ENCODE measurements around the gene TMEM221. TPM values are rescaled to one million over a fixed set of nuclear protein-coding genes. Genes with fewer than 3 reads are reported as not detected.

TMEM221 gene
- total RNA-seq, 1 experiment from 2014 or later: not detected

GRCh38 chr19:17467471-17468301 is 19.2 kb upstream of the TMEM221 start:
- Histone ChIP-seq H3K27ac (no peak overlapping the region), H3K4me1 (replicated peaks) (peaks cover 16% of the 10 kb centered on the region), H3K27me3 (replicated peaks) (no peaks in the 10 kb centered on the region), H3K36me3 (no peaks in the 10 kb centered on the region), H3K9me3 (replicated peaks) (no peaks in the 10 kb centered on the region), H3K4me3 (no peak overlapping the region)
- peak in 1 of 2 experiments; percentile 26 for DNase-seq (ENCODE audit: low read depth in 1 of 2, low spot score in 2 of 2)

- Histone ChIP-seq H3K27ac (no peak overlapping the region), H3K27me3 (replicated peaks) (no peaks in the 10 kb centered on the region), H3K4me3 (no peak overlapping the region), H3K9me3 (replicated peaks) (no peaks in the 10 kb centered on the region), H3K4me1 (replicated peaks) (peaks cover 16% of the 10 kb centered on the region), H3K36me3 (no peaks in the 10 kb centered on the region)
- DNase-seq (ENCODE audit: low read depth in 1 of 2, low spot score in 2 of 2): no peak
Measured at GRCh38 chr19:17466487-17466850, 18.0 kb upstream of the TMEM221 start.

DNA sequence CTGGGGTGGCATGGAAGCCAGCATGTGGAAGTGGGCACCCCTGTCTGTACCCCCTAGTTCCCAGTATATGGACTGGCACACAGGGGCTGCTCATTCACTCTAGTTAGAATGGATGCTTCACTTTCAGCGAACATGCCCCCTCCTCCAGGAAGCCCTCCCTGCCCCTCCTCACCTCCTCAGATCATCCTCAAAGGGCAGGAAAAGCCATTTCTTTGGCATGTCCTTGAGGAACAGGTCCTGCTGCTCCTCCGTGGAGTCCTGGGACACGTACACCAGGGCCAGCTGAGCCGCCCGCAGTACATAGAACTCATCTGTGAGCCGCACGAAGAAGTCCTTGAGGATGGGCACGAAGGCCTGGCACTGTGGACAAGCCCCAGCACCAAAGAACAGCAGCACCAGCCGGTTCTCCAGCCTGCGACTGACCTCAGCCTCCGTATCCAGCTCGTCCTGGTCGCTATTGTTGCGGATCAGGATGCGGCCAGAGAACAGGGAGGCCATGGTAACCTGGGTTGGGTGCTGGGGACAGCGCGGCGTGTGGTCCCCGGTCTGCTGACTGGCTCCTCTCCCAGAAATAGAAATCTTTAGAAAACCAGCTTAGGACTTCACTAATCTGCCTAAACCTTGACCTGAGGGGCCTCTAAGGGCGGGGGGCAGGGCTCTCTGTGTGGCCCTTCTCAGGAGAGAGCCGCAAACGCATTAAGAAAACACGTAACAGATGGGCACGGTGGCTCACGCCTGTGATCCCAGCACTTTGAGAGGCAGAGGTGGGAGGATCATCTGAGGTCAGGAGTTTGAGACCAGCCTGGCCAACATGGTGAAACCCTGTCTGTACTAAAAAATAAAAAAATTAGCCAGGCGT is 12.1 kb upstream of the TMEM221 start, which contains the start of gene NXNL1:
NXNL1 (minus strand) TSS at position 555 of the 859 bp plus-strand sequence; CDS start at position 498, 57 bp downstream.
- Histone ChIP-seq H3K9me3 (replicated peaks) (no peaks in the 10 kb centered on the region), H3K4me3 (no peak within 1 kb of the TSS), H3K4me1 (replicated peaks) (peaks cover 4% of the 10 kb centered on the region; the same call in 1 of the 2 replicates), H3K27ac (no peak within 1 kb of the TSS), H3K36me3 (no peaks in the 10 kb centered on the region), H3K27me3 (replicated peaks) (peaks cover 24% of the 10 kb centered on the region)
- no peak for DNase-seq (ENCODE audit: low read depth in 1 of 2, low spot score in 2 of 2)

GRCh38 chr19:17458970-17459369 is 10.5 kb upstream of the TMEM221 start:
- peaks cover 4% of the 10 kb centered on the region; the same call in 1 of the 2 replicates for H3K4me1 ChIP-seq (replicated peaks)
- H3K36me3 ChIP-seq: no peaks in the 10 kb centered on the region
- no peak overlapping the region for H3K4me3 ChIP-seq
- peaks cover 30% of the 10 kb centered on the region for H3K27me3 ChIP-seq (replicated peaks)
- H3K27ac ChIP-seq: no peak overlapping the region
- H3K9me3 ChIP-seq (replicated peaks): no peaks in the 10 kb centered on the region
- DNase-seq (ENCODE audit: low read depth in 1 of 2, low spot score in 2 of 2): no peak

DNA sequence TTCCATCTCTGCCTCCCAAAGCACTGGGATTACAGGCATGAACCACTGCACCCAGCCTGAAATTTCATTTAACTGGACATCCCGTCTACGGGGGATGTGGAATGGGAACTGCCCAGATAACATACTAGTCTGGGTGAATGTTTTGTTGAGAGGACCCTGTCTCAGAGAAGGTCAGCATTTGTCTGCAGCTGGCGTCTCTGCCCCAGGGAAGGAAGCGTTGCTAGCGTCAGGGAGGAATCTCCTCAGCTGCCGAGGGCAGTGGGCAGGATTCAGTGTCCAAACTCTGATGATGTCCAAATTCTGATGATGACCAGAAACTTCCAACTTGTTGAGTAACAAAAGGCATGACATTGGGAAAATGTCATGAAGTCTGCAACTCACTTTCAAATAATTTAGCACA is 9.1 kb upstream of the TMEM221 start:
- H3K4me3 ChIP-seq: no peak overlapping the region
- peaks cover 4% of the 10 kb centered on the region; the same call in 1 of the 2 replicates for H3K4me1 ChIP-seq (replicated peaks)
- peaks cover 35% of the 10 kb centered on the region for H3K27me3 ChIP-seq (replicated peaks)
- no peaks in the 10 kb centered on the region for H3K36me3 ChIP-seq
- no peak overlapping the region for H3K27ac ChIP-seq
- no peaks in the 10 kb centered on the region for H3K9me3 ChIP-seq (replicated peaks)
- no peak for DNase-seq (ENCODE audit: low read depth in 1 of 2, low spot score in 2 of 2)

- Histone ChIP-seq H3K27me3 (replicated peaks) (peaks cover 35% of the 10 kb centered on the region), H3K36me3 (no peaks in the 10 kb centered on the region), H3K4me1 (replicated peaks) (peaks cover 4% of the 10 kb centered on the region; the same call in 1 of the 2 replicates), H3K4me3 (no peak overlapping the region), H3K9me3 (replicated peaks) (no peaks in the 10 kb centered on the region), H3K27ac (no peak overlapping the region)
- no peak for DNase-seq (ENCODE audit: low read depth in 1 of 2, low spot score in 2 of 2)
Measured at GRCh38 chr19:17456127-17456526, 7.7 kb upstream of the TMEM221 start.

DNA sequence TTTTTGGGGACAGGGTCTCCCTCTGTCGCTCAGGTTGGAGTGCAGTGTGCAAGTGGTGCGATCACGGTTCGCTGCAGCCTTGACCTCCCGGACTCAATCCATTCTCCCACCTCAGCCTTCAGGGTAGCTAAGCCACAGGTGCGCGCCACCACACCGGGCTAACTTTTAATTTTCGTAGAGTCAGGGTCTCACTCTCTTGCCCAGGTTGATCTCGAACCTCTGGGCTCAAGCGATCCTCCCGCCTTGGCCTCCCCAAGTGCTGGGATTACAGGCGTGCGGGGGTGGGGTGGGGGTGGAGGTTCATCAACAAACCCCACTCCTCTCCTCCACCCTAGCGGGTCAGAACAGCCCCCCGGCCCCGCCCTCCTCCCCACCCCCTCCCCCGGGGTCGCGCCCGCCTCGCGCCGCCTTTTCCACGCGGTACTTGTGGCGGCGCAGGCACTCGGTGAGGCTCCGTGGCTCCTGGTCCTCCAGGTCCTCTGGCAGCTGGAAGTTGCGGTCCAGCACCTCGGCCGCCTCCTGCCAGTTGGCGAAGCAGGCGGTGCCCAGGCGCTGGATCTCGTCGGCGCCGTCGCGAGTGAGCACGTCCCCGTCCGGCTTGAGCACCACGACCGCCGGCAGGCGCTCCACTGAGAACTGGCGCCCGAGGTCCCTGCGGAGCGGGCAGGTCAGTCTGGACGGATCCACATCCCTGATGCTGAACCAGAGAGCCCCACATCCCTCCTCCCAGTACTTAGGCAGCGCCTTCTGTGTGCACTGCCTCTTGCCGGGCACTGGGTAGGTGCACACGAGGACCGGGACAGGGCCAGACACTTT is 7.0 kb upstream of the TMEM221 start:
- Histone ChIP-seq H3K27ac (no peak overlapping the region), H3K9me3 (replicated peaks) (no peaks in the 10 kb centered on the region), H3K4me1 (replicated peaks) (peaks cover 4% of the 10 kb centered on the region; the same call in 1 of the 2 replicates), H3K4me3 (no peak overlapping the region), H3K36me3 (no peaks in the 10 kb centered on the region), H3K27me3 (replicated peaks) (peaks cover 35% of the 10 kb centered on the region)
- DNase-seq (ENCODE audit: low read depth in 1 of 2, low spot score in 2 of 2): no peak

GRCh38 chr19:17454576-17455071 is 6.2 kb upstream of the TMEM221 start:
- Histone ChIP-seq H3K27me3 (replicated peaks) (peaks cover 38% of the 10 kb centered on the region), H3K36me3 (no peaks in the 10 kb centered on the region), H3K9me3 (replicated peaks) (no peaks in the 10 kb centered on the region), H3K4me3 (no peak overlapping the region), H3K27ac (no peak overlapping the region), H3K4me1 (replicated peaks) (peaks cover 4% of the 10 kb centered on the region; the same call in 1 of the 2 replicates)
- DNase-seq (ENCODE audit: low read depth in 1 of 2, low spot score in 2 of 2): no peak

- Histone ChIP-seq H3K4me1 (replicated peaks) (peaks cover 12% of the 10 kb centered on the region), H3K36me3 (no peaks in the 10 kb centered on the region), H3K27ac (no peak overlapping the region), H3K4me3 (no peak overlapping the region), H3K9me3 (replicated peaks) (no peaks in the 10 kb centered on the region), H3K27me3 (replicated peaks) (peaks cover 45% of the 10 kb centered on the region)
- DNase-seq (ENCODE audit: low read depth in 1 of 2, low spot score in 2 of 2): no peak
Measured at GRCh38 chr19:17451820-17452219, 3.4 kb upstream of the TMEM221 start.

DNA sequence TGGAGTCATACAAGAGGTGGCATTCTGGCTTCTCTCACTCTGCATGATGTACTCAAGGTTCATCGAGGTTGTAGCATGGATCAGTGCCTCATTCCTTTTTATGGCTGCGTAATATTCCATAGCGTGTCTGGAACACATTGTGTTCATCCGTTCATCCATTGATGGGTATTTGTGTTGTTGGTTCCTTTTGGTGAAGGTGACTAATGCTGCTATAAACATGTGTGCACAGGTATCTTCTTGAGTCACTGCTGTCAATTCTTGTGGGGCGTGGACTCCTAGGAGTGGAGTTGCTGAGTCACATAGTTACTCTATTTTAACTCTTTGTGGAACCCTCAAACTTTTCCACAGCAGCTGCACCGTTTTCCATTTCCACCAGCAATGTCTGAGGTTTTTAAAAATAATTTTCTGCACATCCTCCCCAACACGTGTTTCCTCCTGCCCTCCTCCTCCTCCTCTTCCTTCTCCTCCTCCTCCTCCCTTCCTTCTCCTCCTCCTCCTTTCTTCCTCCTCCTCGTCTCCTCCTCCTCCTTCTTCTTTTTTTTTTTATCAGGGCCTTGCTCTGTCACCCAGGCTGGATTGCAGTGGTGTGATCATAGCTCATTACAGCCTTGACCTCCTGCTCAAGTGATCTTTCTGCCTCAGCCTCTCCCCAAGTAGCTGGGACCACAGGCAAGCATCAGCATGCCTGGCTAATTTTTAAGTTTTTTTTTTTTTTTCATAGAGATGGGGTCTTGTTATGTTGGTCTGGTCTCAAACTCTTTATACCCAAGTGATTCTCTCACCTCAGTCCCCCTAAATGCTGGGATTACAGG is 2.0 kb upstream of the TMEM221 start:
- H3K9me3 ChIP-seq (replicated peaks): peaks cover 4% of the 10 kb centered on the region; the same call in 1 of the 2 replicates
- peaks cover 32% of the 10 kb centered on the region for H3K27me3 ChIP-seq (replicated peaks)
- no peak overlapping the region for H3K4me3 ChIP-seq
- no peak for DNase-seq (ENCODE audit: low read depth in 1 of 2, low spot score in 2 of 2)
- H3K36me3 ChIP-seq: no peaks in the 10 kb centered on the region
- peaks cover 8% of the 10 kb centered on the region for H3K4me1 ChIP-seq (replicated peaks)
- H3K27ac ChIP-seq: no peak overlapping the region

DNA sequence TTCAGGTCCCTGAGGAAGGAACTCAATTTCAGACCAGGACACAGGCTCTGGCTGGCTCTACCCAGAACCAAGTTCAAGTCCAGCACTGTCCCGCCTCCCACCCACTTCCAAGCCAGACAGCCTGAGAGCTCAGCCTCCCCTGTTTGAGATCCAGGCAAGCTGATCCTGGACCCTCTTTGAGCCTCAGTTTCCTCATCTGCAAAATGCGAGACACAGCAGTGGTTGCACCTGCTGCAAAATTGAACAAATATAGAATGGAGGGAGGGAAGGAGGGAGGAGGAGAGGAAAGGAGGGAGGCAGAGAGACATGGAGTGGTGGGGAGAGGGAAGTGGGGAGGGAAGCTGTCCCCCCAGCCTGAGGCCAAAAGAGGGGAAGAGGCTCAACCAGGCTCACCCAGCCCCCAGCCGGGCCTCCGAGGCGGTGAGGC is 751 bp downstream of the TMEM221 start:
- no peak overlapping the region for H3K27ac ChIP-seq
- H3K36me3 ChIP-seq: no peaks in the 10 kb centered on the region
- peaks cover 8% of the 10 kb centered on the region for H3K4me1 ChIP-seq (replicated peaks)
- peaks cover 22% of the 10 kb centered on the region for H3K27me3 ChIP-seq (replicated peaks)
- peaks cover 4% of the 10 kb centered on the region; the same call in 1 of the 2 replicates for H3K9me3 ChIP-seq (replicated peaks)
- no peak overlapping the region for H3K4me3 ChIP-seq
- no peak for DNase-seq (ENCODE audit: low read depth in 1 of 2, low spot score in 2 of 2)

DNA sequence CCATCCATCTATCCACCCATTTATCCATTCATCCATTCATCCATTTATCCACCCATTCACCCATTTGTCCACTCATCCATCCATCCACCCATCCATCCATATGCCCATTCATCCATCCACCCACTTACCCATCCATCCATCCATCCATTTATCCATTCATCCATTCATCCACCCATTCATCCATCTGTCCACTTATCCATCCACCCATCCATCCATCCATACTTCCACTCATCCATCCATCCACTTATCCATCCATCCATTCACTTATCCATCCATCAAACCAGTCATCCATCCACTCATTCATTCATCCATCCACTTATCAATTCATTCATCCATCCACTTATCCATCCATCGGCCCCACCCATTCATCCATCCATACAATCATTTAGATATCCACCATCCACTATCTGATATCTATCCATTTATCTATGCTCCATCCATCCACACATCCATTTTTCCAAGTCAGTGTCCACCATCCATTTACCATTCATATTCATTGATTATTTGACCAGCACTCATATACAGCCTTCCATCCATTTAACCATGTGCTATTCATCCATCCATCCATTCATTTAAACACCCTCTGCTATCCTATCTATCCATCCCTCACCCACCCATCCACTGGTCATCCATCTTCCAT is 2.8 kb downstream of the TMEM221 start:
- H3K9me3 ChIP-seq (replicated peaks): peaks cover 4% of the 10 kb centered on the region
- H3K27ac ChIP-seq: no peak overlapping the region
- H3K36me3 ChIP-seq: no peaks in the 10 kb centered on the region
- H3K27me3 ChIP-seq (replicated peaks): peaks cover 22% of the 10 kb centered on the region
- DNase-seq (ENCODE audit: low read depth in 1 of 2, low spot score in 2 of 2): no peak
- peaks cover 8% of the 10 kb centered on the region for H3K4me1 ChIP-seq (replicated peaks)
- H3K4me3 ChIP-seq: no peak overlapping the region
